ENCODE measurements around the gene TSPAN1. TPM values are rescaled to one million over a fixed set of nuclear protein-coding genes. Genes with fewer than 3 reads are reported as not detected.
A peak's percentile ranks its signal among the peaks of the same experiment; 100 is the strongest.

The TSPAN1 gene
- total and polyA plus RNA-seq, 2 of the 13 experiments (the other 11 are each of a cell fraction or from before 2014, with no cell fraction given): 1.7 to 2.9 TPM

DNA sequence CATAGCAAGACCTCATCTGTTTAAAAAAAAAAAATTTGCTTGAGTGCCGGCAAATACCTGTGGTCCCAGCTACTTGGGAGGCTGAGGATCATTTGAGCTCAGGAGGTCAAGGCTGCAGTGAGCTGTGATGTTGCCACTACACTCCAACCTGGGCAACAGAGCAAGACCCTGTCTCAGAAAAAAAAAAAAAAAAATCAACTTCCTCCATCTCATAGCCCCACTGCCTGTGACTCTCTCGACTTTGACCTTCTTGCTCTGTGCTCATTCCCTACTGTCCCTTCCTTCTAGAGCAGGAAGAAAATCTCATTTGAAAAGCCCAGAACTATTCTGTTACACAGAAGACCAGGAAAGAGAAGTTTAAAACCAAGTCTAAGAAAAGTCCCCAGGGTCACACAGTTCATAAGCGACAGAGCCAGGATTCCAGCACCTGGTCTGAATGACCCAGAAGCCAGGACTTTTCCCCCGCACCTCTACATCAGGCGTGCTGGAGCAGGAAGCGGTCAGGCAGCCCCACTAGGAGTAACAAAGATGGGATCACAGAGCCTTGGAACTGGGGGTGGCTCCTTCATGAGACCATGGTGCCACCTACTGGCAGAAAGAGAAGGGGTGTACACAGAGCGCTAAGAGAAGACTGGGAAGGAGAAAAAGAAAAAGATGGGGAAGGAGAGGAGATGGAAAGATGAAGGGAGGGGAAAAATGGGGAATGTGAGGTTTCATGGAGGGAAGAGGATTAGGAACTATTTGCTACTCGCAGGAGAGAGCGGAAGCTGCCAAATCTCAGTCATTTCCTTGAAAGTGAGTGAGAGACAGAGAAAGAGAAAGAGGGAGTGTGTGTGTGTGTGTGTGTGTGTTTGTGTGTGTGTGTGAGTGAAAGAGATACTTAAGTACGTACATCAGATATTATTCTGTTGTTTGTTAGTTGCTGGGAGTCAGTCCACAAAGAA is 4.5 kb downstream of the TSPAN1 start (continued):
- TF ChIP-seq, protein P1, sequence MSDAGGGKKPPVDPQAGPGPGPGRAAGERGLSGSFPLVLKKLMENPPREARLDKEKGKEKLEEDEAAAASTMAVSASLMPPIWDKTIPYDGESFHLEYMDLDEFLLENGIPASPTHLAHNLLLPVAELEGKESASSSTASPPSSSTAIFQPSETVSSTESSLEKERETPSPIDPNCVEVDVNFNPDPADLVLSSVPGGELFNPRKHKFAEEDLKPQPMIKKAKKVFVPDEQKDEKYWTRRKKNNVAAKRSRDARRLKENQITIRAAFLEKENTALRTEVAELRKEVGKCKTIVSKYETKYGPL (CRISPR knock-in tag; IDR thresholded peaks at IDR 0.05): no peak
- TF ChIP-seq, protein P2, sequence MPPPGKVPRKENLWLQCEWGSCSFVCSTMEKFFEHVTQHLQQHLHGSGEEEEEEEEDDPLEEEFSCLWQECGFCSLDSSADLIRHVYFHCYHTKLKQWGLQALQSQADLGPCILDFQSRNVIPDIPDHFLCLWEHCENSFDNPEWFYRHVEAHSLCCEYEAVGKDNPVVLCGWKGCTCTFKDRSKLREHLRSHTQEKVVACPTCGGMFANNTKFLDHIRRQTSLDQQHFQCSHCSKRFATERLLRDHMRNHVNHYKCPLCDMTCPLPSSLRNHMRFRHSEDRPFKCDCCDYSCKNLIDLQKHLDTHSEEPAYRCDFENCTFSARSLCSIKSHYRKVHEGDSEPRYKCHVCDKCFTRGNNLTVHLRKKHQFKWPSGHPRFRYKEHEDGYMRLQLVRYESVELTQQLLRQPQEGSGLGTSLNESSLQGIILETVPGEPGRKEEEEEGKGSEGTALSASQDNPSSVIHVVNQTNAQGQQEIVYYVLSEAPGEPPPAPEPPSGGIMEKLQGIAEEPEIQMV (CRISPR knock-in tag; IDR thresholded peaks at IDR 0.05; ENCODE audit: low read depth): 0 out of 2 replicates have a peak, but pooled peaks have one; percentile 6
- TF ChIP-seq FLYWCH1 (CRISPR knock-in tag; IDR thresholded peaks at IDR 0.05) (no peak), HDAC1 (CRISPR knock-in tag; IDR thresholded peaks at IDR 0.05) (0 out of 2 replicates have a peak, but pooled peaks have one; percentile 19), ZNF317 (CRISPR knock-in tag; IDR thresholded peaks at IDR 0.05) (no peak), ZNF614 (CRISPR knock-in tag; IDR thresholded peaks at IDR 0.05; ENCODE audit: borderline replicate concordance) (no peak; the same call in 1 of the 2 replicates), GATAD1 (CRISPR knock-in tag; IDR thresholded peaks at IDR 0.05) (no peak), ZNF629 (CRISPR knock-in tag; conservative IDR thresholded peaks at IDR 0.05) (no peak), NFYC (CRISPR knock-in tag; IDR thresholded peaks at IDR 0.05) (no peak), RFXAP (CRISPR knock-in tag; IDR thresholded peaks at IDR 0.05; ENCODE audit: borderline replicate concordance) (no peak), ZNF329 (CRISPR knock-in tag; IDR thresholded peaks at IDR 0.05; ENCODE audit: low read depth) (no peak), JDP2 (CRISPR knock-in tag; IDR thresholded peaks at IDR 0.05; ENCODE audit: borderline replicate concordance) (no peak), ELF4 (CRISPR knock-in tag; IDR thresholded peaks at IDR 0.05; ENCODE audit: borderline replicate concordance) (no peak), ZNF570 (CRISPR knock-in tag; IDR thresholded peaks at IDR 0.05; ENCODE audit: borderline replicate concordance) (no peak), ZNF777 (CRISPR knock-in tag; IDR thresholded peaks at IDR 0.05) (no peak), TOPORS (CRISPR knock-in tag; IDR thresholded peaks at IDR 0.05) (no peak), CBFB (CRISPR knock-in tag; IDR thresholded peaks at IDR 0.05) (no peak), SRSF9 (IDR thresholded peaks at IDR 0.05; ENCODE audit: borderline replicate concordance, insufficient read depth, low read depth, low read length, poor library complexity, severe bottlenecking) (no peak), RBM39 (IDR thresholded peaks at IDR 0.05; ENCODE audit: low read depth, low read length, poor library complexity, severe bottlenecking) (no peak), SIX1 (CRISPR knock-in tag; IDR thresholded peaks at IDR 0.05; ENCODE audit: borderline replicate concordance) (no peak)
- TF ChIP-seq, protein P3, sequence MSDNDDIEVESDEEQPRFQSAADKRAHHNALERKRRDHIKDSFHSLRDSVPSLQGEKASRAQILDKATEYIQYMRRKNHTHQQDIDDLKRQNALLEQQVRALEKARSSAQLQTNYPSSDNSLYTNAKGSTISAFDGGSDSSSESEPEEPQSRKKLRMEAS (IDR thresholded peaks at IDR 0.05): no peak; the same call in 1 of the 2 replicates
- TF ChIP-seq, protein P4, sequence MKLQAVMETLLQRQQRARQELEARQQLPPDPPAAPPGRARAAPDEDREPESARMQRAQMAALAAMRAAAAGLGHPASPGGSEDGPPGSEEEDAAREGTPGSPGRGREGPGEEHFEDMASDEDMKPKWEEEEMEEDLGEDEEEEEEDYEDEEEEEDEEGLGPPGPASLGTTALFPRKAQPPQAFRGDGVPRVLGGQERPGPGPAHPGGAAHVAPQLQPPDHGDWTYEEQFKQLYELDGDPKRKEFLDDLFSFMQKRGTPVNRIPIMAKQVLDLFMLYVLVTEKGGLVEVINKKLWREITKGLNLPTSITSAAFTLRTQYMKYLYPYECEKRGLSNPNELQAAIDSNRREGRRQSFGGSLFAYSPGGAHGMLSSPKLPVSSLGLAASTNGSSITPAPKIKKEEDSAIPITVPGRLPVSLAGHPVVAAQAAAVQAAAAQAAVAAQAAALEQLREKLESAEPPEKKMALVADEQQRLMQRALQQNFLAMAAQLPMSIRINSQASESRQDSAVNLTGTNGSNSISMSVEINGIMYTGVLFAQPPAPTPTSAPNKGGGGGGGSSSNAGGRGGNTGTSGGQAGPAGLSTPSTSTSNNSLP (IDR thresholded peaks at IDR 0.05; ENCODE audit: low read depth, low read length): no peak

Data from HepG2 (cell line).